ENCODE measurements around the gene TBATA.

TBATA gene

DNA sequence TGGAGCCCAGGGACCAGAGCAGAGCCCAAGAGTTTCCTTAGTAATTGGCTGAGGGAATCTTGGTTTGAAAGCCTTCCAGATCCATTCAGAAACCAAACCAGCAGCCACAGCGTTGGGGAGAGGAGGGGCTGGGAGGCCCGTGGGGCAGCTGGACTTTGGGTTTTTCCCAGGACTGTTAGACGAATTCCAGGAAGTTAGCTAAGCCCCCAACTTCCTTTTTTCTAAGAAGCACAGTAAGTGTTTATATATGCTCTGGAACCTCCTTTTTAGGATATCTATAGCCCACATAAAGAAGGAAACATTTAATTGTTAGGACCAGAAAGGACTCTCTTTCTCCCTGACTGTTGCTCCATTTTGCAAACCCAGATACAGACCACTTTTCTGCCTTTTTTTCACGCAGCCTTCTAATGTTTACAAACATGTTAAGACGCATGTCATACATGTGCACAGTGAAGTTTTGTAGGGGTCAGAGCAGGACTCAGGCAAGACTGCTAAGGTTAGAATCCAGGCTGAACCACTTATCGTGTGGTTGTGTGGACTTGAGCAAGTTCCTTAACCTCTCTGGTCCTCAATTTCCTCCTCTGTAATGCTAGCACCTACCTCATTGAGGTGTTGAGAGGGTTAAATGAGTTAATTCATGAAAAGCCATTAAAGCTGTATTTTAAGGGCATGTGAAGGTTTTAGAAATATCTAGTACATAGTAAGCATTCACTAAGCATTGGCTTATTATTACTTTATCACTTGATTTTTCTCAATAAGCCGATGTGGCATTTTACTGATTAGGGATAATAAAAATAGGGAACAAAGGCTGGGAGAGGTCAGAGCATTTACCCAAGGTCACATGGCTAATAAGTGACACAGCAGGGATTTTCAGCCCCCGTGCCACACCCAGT is 42.4 kb downstream of the TBATA start:
- peak in 2 of 14 donors; percentile 11 to 12 for DNase-seq

DNA sequence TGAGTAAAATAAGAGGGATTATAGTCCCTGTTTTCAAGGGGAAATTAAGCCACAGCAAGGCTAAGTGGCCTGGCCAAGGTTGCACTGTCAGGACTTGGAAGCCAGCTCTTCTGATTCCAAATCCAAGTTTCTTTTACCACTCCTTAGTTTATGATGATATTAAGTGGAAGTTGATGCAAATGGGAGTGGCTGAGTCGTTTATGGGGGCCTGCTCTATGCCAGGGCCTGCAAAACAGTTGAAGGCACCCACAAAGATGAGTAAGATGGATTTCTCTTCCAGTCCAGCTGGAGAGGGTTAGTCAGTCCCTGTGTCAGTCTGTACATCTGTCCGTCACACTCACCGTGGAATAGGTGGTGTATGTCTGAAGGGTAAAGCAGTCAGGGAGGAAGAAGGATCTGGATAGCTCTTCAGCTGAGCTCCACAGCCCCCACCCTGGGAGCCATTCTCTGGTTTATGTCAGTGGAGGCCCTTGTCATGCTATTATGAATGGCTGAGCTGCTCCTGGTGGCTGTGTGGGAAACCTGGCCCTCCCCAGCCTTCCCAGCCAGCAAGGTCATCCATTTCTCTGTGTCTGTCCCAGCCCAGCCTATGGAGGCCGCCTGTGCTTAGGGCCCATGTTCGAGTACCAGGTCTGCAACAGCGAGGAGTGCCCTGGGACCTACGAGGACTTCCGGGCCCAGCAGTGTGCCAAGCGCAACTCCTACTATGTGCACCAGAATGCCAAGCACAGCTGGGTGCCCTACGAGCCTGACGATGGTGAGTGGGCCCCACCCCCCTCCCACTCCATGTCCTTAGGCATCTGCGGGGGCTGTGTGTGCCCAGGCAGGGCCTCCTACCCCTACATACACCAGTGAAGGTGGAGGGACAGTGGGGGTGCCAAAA is 44.5 kb downstream of the TBATA start:
- DNase-seq, result no peak

DNA sequence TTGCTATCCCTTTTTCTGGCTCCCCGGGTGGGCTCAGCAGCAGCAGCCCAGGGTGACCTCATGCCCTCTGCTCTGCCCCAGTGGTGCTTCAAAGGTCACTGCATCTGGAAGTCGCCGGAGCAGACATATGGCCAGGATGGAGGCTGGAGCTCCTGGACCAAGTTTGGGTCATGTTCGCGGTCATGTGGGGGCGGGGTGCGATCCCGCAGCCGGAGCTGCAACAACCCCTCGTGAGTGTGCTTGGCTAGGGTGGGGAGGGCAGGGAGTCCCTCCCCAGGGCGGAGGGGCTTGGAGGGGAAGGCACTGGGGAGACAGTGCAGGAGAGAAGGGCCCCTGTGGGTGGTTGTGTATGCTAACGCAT is 46.4 kb downstream of the TBATA start:
- DNase-seq, result no peak

DNA sequence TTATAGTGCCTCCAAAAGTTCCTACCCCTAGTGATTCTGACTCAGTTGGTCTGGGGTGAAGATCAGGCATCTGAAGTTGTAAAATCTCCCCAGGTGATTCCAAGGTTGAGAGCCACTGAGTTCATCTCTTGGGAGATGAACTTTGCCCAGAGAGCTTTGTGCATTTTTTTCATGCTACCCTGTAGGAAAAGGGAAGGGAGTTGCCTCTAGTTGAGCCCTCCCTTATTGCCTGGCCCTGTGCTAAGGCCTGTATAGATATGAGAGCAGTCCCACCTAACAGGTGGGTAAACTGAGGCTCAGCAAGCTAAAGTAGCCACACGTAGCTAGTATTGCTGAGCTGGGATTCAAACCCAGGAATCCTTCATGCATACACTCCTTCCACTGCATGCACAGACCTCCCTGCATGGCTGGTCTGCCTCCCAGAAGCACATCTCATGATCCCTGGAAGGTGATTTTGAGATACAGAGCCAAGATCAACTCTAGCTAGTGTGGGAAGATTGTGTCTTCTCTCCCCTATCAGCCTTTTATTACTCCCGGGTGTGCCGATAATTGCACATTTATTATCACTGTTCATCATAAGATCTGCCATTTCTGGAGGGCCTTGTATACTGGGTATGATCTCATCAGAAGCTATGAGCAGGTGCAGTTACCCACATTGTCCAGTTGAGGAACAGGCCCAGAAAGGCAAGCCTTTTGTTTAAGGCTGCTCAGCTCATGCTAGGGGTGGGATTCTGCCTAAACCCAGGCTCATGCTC is 47.0 kb downstream of the TBATA start:
- no peak for DNase-seq

DNA sequence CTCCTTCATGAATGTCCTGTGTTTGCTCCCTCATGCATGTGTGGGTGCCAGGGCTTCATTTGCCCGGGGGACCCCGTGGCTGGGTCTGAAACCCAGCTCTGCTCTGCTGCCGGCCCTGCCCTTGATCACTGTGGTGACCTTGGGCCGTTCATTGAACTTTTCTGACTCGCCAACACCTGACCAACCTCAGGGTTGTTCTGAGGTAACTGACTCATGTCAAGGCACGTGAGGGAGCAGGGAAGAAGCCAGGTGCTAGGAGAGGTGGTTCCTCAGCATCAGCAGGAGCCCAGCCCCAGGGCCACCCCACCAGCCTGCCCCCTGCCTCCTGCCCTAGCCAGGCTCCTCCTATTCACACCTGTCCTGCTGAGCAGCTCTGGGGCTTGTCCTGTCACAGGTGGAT is 47.9 kb downstream of the TBATA start:
- no peak for DNase-seq

DNA sequence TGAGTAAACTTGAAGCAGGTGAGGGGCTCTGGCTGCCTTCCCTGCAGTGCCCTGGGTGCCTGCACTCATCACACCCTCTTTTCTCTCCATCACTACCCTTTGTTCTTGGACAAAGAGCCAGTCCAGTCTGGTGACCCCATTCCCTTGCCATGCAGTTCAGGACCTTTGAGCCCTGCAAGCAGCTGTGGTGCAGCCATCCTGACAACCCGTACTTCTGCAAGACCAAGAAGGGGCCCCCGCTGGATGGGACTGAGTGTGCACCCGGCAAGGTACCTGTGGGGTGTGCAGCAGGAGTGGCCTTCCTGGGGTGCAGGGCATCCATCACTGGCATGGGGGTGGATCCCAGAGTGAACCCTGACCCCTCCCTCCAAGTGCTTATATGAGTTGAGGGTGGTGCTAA is 48.7 kb downstream of the TBATA start:
- no peak for DNase-seq

DNA sequence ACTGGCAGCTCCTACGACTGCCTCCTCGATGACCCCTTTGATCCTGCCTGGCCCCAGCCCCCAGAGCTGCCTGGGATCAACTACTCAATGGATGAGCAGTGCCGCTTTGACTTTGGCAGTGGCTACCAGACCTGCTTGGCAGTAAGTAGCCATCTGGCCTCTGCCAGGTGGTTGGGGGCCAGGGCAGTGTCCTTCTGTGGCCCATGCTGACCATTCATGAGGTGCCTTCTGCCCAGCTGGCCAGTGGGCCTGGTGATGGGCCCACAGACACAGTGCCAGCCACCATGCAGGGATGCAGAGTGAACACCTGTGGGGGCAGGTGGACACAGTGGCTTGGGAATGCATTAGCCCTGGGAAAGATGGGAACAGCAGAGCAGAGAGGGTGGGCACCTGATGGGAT is 50.0 kb downstream of the TBATA start:
- peak in 1 of 14 donors; percentile 63 for DNase-seq

DNA sequence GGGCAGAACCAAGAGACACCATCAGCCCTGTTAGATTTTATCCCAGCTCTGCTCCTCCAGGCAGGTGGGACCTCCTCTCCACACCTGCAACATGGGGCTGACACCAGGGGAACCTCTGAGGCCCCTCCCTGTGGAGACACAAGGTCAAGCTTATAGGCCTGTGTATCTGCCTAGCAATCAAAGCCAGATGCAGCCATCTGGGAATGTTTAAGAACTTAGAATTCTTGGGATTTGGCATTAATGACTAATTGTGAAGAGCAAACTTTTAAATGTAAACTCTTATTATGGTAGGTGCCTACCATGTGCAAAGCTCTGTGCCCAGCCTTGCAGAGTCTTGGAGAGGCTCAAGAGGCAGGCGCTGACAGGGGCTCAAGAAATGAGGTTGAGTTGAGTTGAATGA is 52.1 kb downstream of the TBATA start:
- DNase-seq, result no peak

DNA sequence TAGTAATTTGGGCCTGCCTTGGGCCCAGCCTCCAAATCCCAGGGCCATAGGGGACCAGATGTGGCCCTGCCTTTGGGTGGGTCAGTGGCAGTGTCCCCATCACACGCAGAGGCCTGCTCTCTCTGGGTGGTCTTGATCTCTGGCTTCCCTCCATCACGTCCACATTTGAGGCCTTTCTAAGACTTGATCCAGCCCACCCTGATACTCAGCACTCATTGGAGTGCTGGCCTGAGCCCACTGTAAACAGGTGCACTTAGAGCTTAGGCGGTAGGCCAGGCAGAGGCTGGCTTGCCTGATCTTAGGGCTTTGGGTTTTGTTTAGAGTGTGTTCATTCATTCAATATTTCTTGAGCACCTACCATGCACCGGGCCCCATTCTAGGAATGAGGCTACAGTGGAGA is 52.6 kb downstream of the TBATA start:
- no peak for DNase-seq

DNA sequence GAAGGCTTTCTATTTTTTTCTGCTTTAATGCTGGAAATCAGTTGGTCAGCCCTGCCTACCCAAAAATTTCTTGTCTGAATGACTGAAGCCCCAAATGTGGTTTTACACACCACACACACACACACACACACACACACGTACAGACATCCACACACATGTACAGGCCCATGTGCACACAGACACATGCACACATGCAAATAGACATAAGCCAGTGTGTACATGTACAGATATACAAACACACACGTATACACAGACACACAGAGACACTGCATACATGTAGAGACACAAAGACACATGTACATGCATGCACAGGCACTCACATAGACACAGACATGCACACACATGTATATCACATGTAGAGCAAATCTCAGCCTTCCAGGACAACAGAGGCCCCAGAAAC is 54.2 kb downstream of the TBATA start:
- DNase-seq, result no peak

DNA sequence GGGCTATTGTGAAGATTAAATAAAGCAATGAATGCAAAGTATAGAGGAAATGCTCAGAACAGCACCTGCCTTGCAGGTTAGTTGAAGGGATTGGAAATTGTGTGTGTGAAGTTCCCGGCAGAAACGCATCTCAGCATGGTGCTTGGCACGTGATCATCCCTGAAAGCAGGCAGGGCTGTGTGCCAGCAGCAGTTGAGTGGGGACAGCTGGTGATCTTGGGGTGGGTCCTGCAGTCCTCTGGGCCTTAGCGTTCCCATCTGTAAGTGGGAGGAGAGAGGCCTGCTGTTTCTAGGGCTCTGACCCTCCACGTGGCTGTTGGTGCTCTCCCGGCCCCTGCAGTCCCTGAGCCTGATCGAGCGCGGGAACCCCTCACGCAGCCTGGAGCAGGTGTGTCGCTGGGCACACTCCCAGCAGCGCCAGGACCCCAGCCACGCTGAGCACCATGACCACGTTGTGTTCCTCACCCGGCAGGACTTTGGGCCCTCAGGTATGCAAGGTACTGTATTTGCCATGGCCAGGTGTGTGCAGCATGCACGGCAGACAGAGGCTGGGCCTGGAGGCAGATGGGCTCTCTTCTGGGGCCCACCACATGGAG is 55.3 kb downstream of the TBATA start:
- DNase-seq, result peak in 1 of 14 donors; percentile 5

DNA sequence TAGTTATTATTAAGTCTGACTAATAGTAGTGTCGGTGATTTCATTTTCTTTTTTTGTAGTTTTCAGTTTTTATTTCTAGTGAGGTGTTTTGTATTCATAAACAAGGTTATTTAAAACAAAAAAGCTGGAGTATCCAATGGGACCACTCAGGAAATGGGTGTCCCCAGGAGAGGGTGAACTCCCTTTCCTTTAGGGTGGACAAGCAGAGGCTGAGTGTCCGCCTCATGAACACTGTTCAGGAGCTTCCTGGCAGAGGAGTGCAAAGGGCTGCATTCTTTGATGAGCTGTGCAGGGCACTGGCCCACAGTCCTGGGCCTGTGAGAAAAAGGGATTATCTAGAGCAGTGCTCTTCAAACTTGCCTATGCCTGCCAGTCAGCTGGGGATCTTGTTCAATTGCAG is 56.8 kb downstream of the TBATA start:
- DNase-seq, result no peak

DNA sequence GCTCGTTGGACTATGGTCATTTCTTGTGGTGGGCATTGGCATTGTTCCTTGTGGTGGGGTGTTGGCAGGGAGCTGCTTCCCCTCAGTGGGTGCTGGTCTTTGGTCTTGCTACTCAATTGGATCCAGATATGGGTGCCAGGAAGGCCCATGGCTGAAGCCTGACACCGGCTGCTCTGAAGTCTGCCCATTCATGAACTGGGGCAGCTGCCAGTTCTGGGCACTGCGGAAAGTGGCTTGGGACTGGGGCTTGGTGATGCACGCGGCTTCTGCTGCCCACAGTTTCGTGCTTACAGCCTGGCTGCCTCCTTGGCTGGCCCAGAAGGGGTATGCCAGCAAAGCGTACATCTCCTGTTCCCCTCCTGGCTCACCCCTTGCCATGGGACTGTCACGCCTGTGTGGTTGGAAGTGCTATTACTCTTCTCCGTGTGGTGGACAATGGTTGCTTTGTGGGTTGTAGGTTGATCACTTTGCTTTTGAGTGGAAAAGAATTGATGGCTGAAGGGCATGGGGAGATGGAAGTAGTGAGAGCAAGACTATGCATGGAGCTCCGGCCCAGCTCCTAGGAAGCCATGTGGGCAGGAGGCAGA is 58.2 kb downstream of the TBATA start:
- DNase-seq, result peak in 11 of 14 donors; percentile 27 to 66 (median 40)

DNA sequence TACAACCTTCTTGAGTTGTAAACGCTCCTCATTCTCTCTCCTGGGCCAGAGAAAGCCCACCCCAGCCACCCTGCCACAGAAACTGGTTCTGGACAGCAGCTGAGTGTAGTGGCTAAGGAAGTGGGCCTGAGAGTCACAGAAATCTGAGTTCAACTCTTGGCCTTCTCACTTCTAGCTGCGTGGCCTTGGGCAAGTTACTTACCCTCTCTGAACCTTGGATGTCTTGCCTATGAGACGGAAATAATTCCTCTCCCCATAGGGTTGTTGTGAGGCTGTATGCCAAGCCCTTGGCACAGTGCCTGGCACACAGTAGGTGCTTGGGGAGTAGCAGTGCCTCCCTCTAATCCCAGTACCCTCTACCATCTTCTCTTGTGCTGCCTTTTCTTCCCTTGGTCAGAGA is 61.4 kb downstream of the TBATA start:
- no peak for DNase-seq

DNA sequence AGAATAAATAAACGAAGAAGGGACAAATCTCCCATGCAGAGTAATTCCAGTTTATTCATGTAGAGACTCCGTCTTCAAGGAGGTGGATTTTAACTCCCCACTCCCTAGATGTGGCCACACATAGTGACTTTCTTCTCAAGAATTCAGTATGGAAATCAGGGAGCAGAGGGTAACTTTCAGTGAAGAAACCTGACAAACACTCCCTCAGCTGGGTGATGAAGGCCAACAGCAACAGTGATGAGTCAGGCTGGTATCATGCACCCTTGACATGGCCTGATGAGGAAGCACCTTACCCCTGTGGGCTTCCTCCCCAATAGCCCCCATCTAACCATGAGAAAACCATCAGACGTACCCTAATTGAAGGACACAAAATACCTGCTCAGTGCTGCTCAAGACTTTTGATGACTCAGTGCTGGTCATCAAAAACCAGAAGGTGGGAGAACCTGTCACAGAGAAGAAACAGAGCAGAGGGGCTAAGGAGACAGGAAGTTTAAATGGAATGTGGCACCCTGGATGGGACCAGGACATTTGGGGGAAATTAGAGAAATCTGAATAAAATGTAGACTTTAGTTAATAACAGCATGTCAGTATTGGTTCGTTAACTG is 62.3 kb downstream of the TBATA start:
- DNase-seq, result no peak
